Prostate gland (tissue), 2 donors: Measurements from ENCODE around the gene RAB3IL1.

Experiments
- CTCF ChIP-seq, 4 experiments: fragments of 200-600 bp in 2 of 4; fragments of 450-650 bp in 2 of 4; sonication (generic) in 2 of 4; IDR thresholded peaks; 1 replicate in 3 of 4; 2 replicates in 1 of 4; pipeline ENCODE4 v1.5.1; 2016 to 2019; ENCODE audit warnings: antibody characterized with exemption in 4 of 4, mild to moderate bottlenecking in 2 of 4, moderate library complexity in 2 of 4
- POLR2A ChIP-seq: fragments of 450-650 bp; IDR thresholded peaks from one replicate; pipeline ENCODE4 v1.6.1; 2016; ENCODE audit warnings: antibody characterized with exemption, mild to moderate bottlenecking

- no peak for TF ChIP-seq CTCF (IDR thresholded peaks at IDR 0.05)
- no peak for TF ChIP-seq POLR2A
These were observed 31.1 kb upstream of the RAB3IL1 start for GRCh38 chr11:61948505-61948904.
